Urothelium cell line (cell line): ENCODE data around the gene PHC2.
A peak's percentile ranks its signal among the peaks of the same experiment; 100 is the strongest.

Experiments
- DNase-seq: peaks from one replicate; pipeline ENCODE4 v3.0.0; 2011; ENCODE audit warnings: low spot score, mixed read lengths
- FAIRE-seq: peaks from 2 replicates; lab custom pipeline; 2011; peaks lifted over from hg19 to GRCh38; lab: Jason Lieb, UNC

Gene PHC2

DNA sequence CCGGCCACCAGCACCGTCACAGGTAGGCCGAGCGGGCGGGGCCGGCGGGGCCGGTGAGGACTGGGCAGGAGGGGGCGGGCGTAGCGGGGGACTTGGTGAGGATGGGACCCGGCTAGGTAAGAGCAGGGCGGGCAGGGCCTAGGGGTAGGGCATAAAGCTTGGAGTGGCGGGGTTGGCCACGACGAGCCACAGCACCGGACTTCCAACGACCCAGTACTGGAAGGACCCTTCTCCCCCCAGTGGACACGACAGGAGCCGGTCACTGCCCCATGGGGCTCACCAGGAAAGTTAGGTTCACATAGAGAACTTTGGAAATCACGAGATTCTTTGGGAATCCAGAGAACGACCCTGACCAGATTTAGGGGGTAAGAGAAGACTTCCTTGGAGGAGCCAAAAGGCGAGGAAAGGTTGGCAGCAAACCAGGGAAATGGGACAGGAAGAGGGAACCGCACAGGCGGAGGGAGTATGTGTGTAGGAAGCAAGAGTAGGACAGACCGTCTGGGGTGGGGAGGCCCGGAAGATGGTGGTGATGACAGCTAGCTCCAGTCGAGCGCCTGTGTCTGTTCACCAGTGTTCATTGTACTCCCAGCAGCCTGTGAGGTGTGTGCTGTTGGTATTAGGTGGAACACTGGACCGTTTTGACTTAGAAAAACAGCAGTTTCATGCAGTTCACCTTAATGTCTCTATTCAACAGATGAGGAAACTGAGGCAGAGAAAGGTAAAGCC, 154.2 kb downstream of the PHC2 start:
- FAIRE-seq, result no peak
- DNase-seq, result no peak

DNA sequence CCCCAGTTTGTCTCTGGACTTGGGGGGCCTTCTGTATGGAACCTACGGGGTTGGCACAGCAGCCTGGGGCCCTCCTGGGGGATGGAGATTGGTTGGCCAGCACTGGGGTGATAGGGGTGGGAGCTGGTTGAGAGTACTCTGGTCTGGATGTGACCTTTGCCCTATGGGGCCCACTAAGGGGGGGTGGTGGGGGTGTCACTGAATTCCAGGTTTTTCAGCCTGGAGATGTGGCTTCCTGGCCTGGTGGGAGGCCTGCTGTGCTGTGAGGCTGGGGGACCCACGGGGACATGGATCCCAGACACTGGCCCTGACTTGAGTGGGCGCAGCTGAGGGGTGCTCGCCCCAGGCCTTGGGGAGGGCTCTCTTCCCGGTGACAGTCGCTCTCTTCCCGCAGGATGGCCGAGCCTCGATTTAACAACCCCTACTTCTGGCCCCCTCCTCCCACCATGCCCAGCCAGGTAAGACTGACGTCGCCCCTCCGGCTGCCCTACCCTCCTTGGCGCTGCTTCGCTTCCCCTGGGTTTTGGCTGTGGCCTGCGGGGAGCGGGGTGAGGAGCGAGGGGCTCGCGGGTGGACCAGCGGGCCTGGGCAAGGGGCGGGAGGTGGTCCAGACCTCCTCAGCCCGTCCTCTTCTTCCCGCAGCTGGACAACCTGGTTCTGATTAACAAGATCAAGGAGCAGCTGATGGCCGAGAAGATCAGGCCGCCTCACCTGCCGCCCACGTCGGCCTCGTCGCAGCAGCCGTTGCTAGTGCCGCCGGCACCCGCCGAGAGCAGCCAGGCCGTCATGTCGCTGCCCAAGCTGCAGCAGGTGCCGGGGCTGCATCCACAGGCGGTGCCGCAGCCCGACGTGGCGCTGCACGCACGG, 155.0 kb downstream of the PHC2 start:
- DNase-seq, result no peak
- no peak for FAIRE-seq

DNA sequence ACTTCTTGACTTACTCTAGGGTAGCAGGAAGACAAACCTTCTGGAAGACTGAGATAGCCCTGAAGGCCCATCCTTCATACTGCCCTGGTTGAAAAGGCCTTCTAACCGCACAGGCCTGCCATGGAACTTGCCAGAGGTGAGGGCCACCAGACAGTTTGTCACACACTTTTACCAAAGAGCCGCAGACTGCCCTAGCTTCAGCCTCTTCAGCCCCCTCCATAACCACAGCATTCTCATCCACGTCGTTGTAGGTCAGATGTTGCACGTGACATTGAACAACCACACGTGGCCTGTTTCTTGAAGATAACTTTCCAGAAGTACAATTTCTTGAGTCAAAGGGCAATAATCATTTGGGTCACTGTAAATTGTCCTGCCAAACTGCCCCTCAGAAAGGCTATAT, 155.7 kb downstream of the PHC2 start:
- no peak for FAIRE-seq

DNA sequence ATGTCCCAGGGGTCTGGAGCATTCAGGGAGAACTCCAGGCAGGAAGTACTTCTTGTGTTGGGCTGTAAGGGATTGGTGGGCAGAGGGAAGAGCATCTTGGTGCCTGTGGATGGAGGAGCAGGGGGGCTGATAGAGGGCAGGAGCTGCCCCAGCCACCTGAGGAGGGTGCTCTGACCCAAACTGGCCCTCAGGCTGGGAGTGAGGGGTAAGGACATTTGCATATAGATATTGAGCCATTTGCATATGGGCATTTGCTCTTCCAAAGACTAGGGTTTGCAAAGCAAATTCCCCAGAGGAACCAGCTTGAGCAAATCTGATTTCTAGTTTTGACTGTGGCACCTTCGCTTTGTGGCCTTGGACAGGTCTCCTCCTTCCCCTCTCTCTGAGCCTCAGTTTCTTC, 156.4 kb downstream of the PHC2 start:
- no peak for FAIRE-seq
- DNase-seq, result no peak

More for the DNA sequence above, 155.7 kb downstream of the PHC2 start:
- no peak for DNase-seq

DNA sequence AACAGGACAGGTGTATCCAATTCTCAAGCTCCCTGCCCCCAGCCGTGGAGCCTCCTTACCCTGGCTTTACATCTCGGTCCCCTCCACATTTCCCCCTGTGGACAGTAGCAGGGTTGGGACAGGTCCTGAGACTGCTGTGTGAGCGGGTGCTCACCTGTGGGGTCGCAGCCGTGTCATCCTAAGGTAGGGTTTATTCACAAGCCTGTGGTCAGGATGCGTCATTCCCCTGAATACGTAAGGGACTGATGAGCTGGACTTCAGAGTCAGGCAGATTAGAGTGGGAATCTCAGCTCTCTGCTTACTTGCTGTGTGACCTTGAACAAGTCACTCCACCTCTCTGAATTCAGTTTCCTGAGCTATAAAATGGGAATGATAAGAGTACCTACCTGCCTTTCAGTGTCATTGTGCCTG, 156.9 kb downstream of the PHC2 start:
- peak; percentile 30 for FAIRE-seq
- no peak for DNase-seq
